ENCODE results near the gene RASAL3.
"Not testable (repeated sequence)": the region's sequence is repeated elsewhere in the genome, so short reads cannot be mapped to it uniquely, and the experiment has no call there.

- TF ChIP-seq CTCF (conservative IDR thresholded peaks at IDR 0.05 in 1 of 2, IDR thresholded peaks at IDR 0.05 in 1 of 2; ENCODE audit: low read depth in 1 of 2, low read length in 2 of 2); EZH2 (IDR thresholded peaks at IDR 0.05; ENCODE audit: low read length, missing control alignments): not testable (repeated sequence)
Measured at GRCh38 chr19:15480996-15481395, 16.7 kb upstream of the RASAL3 start.

All from fibroblast of lung (primary cell).